Measurements from ENCODE around the gene NDUFB7.

GRCh38 chr19:14550201-14550754, 21.6 kb downstream of the NDUFB7 start:
- no peak for TF ChIP-seq POLR2A (IDR thresholded peaks at IDR 0.05; ENCODE audit: low read length)
- TF ChIP-seq GATA1 (IDR thresholded peaks at IDR 0.05; ENCODE audit: low read depth, low read length), result no peak
